Activated naive CD4-positive, alpha-beta T cell treated with anti-CD3 and anti-CD28 coated beads, Interleukin-2, amount 50 U/mL, for 72 hours (primary cell): ENCODE measurements around the gene CMBL. TPM values are rescaled to one million over a fixed set of nuclear protein-coding genes. Genes with fewer than 3 reads are reported as not detected.
"Not testable (repeated sequence)": the region's sequence is repeated elsewhere in the genome, so short reads cannot be mapped to it uniquely, and the experiment has no call there.

Experiments
- ATAC-seq, 2 donors: fragments of 150-1000 bp; cut with Tn5 transposase; 2 replicates each; pipeline ENCODE4 v1.10.0; 2021; ENCODE audit warnings: mild to moderate bottlenecking in 2 of 2, moderate library complexity in 2 of 2
- DNase-seq, 2 donors: peaks; one replicate each; pipeline ENCODE4 v3.0.0; 2021 to 2022; ENCODE audit warnings: low spot score in 2 of 2
- H3K27ac Mint-ChIP-seq, 2 donors: one replicate each; pipeline ENCODE4 v1.8.0; 2022; ENCODE audit warnings: mild to moderate bottlenecking in 2 of 2, mixed read lengths in 2 of 2
- H3K36me3 Mint-ChIP-seq, 2 donors: one replicate each; pipeline ENCODE4 v1.8.0; 2022; ENCODE audit warnings: mixed read lengths in 2 of 2
- H3K9me3 Mint-ChIP-seq, 2 donors: one replicate each; pipeline ENCODE4 v1.8.0; 2022; ENCODE audit warnings: mixed read lengths in 2 of 2
- total RNA-seq, 2 donors: library from RNA; stranded (reverse); gene quantifications; one replicate each; pipeline ENCODE4 v1.2.3, GENCODE V29; 2022

The CMBL gene
- 1 to 10 TPM in 1 of 2 donors, under 1 TPM in 1; 0.80 to 1.7 TPM for total RNA-seq

GRCh38 chr5:10307206-10308148 lies at the start of gene CMBL:
TSS of gene CMBL (minus strand) at chr5:10307902. CDS start at chr5:10290762, 17,140 bp downstream.
- DNase-seq (peak in 1 of 2 donors; percentile 14), ATAC-seq (peak; percentile 75 to 78)
- peak within 1 kb of the TSS in 1 of 2 donors; percentile 78 for H3K27ac Mint-ChIP-seq
- H3K9me3 Mint-ChIP-seq: no peaks in the 10 kb centered on the region
- peaks cover 5 to 6% of the 10 kb centered on the region in 2 donors for H3K36me3 Mint-ChIP-seq

GRCh38 chr5:10355071-10355889 lies 47.6 kb upstream of the CMBL start:
- H3K36me3 Mint-ChIP-seq: peaks cover 9 to 14% of the 10 kb centered on the region in 2 donors
- ATAC-seq: peak; percentile 17 to 50
- no peaks in the 10 kb centered on the region for H3K9me3 Mint-ChIP-seq
- H3K27ac Mint-ChIP-seq: peak overlapping the region; percentile 96 to 100
- DNase-seq: peak in 1 of 2 donors; percentile 37

- H3K27ac Mint-ChIP-seq: peak overlapping the region; percentile 96 to 100
- H3K36me3 Mint-ChIP-seq: peaks cover 9 to 14% of the 10 kb centered on the region in 2 donors
Observed at GRCh38 chr5:10354048-10354872, 46.6 kb upstream of the CMBL start.

GRCh38 chr5:10353241-10354047 lies 45.7 kb upstream of the CMBL start, which contains the start of gene MARCHF6:
TSS of gene MARCHF6 (plus strand) at chr5:10353695. CDS start at chr5:10353899, 204 bp downstream.
- H3K27ac Mint-ChIP-seq: peak within 1 kb of the TSS; percentile 96 to 100
- H3K36me3 Mint-ChIP-seq: peaks cover 9 to 14% of the 10 kb centered on the region in 2 donors
- H3K9me3 Mint-ChIP-seq: no peaks in the 10 kb centered on the region
- peak; percentile 86 to 93 for ATAC-seq
- peak; percentile 94 to 95 for DNase-seq

More at GRCh38 chr5:10354048-10354872, 46.6 kb upstream of the CMBL start:
- peak in 1 of 2 donors; percentile 50 for DNase-seq
- ATAC-seq: peak; percentile 0 to 5
- H3K9me3 Mint-ChIP-seq: no peaks in the 10 kb centered on the region

GRCh38 chr5:10352430-10353240 lies 44.9 kb upstream of the CMBL start:
- Mint-ChIP-seq H3K36me3 (peaks cover 9 to 14% of the 10 kb centered on the region in 2 donors), H3K9me3 (no peaks in the 10 kb centered on the region), H3K27ac (peak overlapping the region; percentile 95 to 96)
- DNase-seq (peak in 1 of 2 donors; percentile 58), ATAC-seq (peak in 1 of 2 donors; percentile 40)

GRCh38 chr5:10351919-10352318 lies 44.2 kb upstream of the CMBL start:
- no peak for DNase-seq
- no peak for ATAC-seq
- H3K9me3 Mint-ChIP-seq: no peaks in the 10 kb centered on the region
- peaks cover 9 to 14% of the 10 kb centered on the region in 2 donors for H3K36me3 Mint-ChIP-seq
- H3K27ac Mint-ChIP-seq: peak overlapping the region; percentile 53 to 96

GRCh38 chr5:10351199-10351905 lies 43.6 kb upstream of the CMBL start:
- H3K9me3 Mint-ChIP-seq: no peaks in the 10 kb centered on the region
- DNase-seq: no peak
- H3K36me3 Mint-ChIP-seq: peaks cover 9 to 14% of the 10 kb centered on the region in 2 donors
- H3K27ac Mint-ChIP-seq: peak overlapping the region in 1 of 2 donors; percentile 96
- no peak for ATAC-seq

- ATAC-seq: no peak
- no peaks in the 10 kb centered on the region for H3K9me3 Mint-ChIP-seq
Observed at GRCh38 chr5:10348258-10348657, 40.6 kb upstream of the CMBL start.

GRCh38 chr5:10344461-10345106 lies 36.9 kb upstream of the CMBL start:
- ATAC-seq: peak; percentile 43 to 45
- not testable (repeated sequence) for H3K27ac Mint-ChIP-seq, H3K36me3 Mint-ChIP-seq, DNase-seq, H3K9me3 Mint-ChIP-seq

More at GRCh38 chr5:10348258-10348657, 40.6 kb upstream of the CMBL start:
- DNase-seq: no peak
- H3K36me3 Mint-ChIP-seq: peaks cover 0 to 3% of the 10 kb centered on the region in 2 donors
- H3K27ac Mint-ChIP-seq: no peak overlapping the region

- Mint-ChIP-seq H3K36me3 (no peaks in the 10 kb centered on the region), H3K9me3 (no peaks in the 10 kb centered on the region), H3K27ac (no peak overlapping the region)
- ATAC-seq (peak in 1 of 2 donors; percentile 46), DNase-seq (no peak)
Observed at GRCh38 chr5:10343486-10343885, 35.8 kb upstream of the CMBL start.

- H3K9me3 Mint-ChIP-seq: no peaks in the 10 kb centered on the region
- ATAC-seq: no peak
Observed at GRCh38 chr5:10339958-10340357, 32.3 kb upstream of the CMBL start.

GRCh38 chr5:10339058-10339811 lies 31.5 kb upstream of the CMBL start:
- Mint-ChIP-seq H3K27ac (no peak overlapping the region), H3K36me3 (no peaks in the 10 kb centered on the region)

More at GRCh38 chr5:10339958-10340357, 32.3 kb upstream of the CMBL start:
- Mint-ChIP-seq H3K36me3 (no peaks in the 10 kb centered on the region), H3K27ac (no peak overlapping the region)
- DNase-seq: no peak

GRCh38 chr5:10338686-10339057 lies 31.0 kb upstream of the CMBL start:
- Mint-ChIP-seq H3K9me3 (no peaks in the 10 kb centered on the region), H3K27ac (no peak overlapping the region), H3K36me3 (peaks cover 0 to under 1% of the 10 kb centered on the region in 2 donors)
- no peak for ATAC-seq
- no peak for DNase-seq

More at GRCh38 chr5:10339058-10339811, 31.5 kb upstream of the CMBL start:
- DNase-seq (no peak), ATAC-seq (no peak)
- H3K9me3 Mint-ChIP-seq: no peaks in the 10 kb centered on the region
